Measurements from ENCODE around the gene SINHCAF.

GRCh38 chr12:31355747-31356107 is 29.8 kb upstream of the SINHCAF start:
- TF ChIP-seq POLR2A (IDR thresholded peaks at IDR 0.05; ENCODE audit: control extremely low read depth in 1 of 2, low read depth in 2 of 2, low read length in 2 of 2) (no peak), RFX5 (IDR thresholded peaks at IDR 0.05; ENCODE audit: borderline replicate concordance, low read depth, low read length) (no peak), POLR2AphosphoS5 (IDR thresholded peaks at IDR 0.05; ENCODE audit: low read depth, low read length) (no peak), CHD2 (IDR thresholded peaks at IDR 0.05; ENCODE audit: low read length) (no peak), ATF3 (IDR thresholded peaks at IDR 0.05; ENCODE audit: insufficient read depth, low read depth, low read length) (no peak), EZH2 (IDR thresholded peaks at IDR 0.05; ENCODE audit: low read depth, low read length, severe bottlenecking) (no peak), E2F6 (IDR thresholded peaks at IDR 0.05) (no peak), CTCF (IDR thresholded peaks at IDR 0.05; ENCODE audit: control extremely low read depth in 1 of 3, insufficient read depth in 1 of 3, low read depth in 1 of 3, low read length in 3 of 3) (no peak)
